Lower lobe of right lung (tissue), 2 donors: ENCODE results near the gene DNAAF8. TPM values are rescaled to one million over a fixed set of nuclear protein-coding genes. Genes with fewer than 3 reads are reported as not detected.

ENCODE experiments used
- ATAC-seq, 2 donors: fragments of 200-7000 bp; cut with Tn5 transposase; one replicate each; pipeline ENCODE4 v1.9.1; 2020 to 2022; ENCODE audit warnings: mild to moderate bottlenecking in 2 of 2, moderate library complexity in 2 of 2
- DNase-seq: peaks from one replicate; pipeline ENCODE4 v3.0.0-alpha.2; 2020
- H3K27ac ChIP-seq: fragments of 200-600 bp; one replicate; pipeline ENCODE4 v1.8.0; 2022
- H3K27me3 ChIP-seq: fragments of 200-600 bp; one replicate; pipeline ENCODE4 v1.8.0; 2022; ENCODE audit warnings: low read depth
- H3K36me3 ChIP-seq: fragments of 200-600 bp; one replicate; pipeline ENCODE4 v1.8.0; 2022; ENCODE audit warnings: mild to moderate bottlenecking
- H3K4me1 ChIP-seq: fragments of 200-600 bp; one replicate; pipeline ENCODE4 v1.8.0; 2022
- H3K4me3 ChIP-seq: fragments of 200-600 bp; one replicate; pipeline ENCODE4 v1.8.0; 2022; ENCODE audit warnings: mild to moderate bottlenecking
- H3K9me3 ChIP-seq: fragments of 200-600 bp; one replicate; pipeline ENCODE4 v1.8.0; 2022
- CTCF ChIP-seq: fragments of 200-600 bp; IDR thresholded peaks from one replicate; pipeline ENCODE4 v1.8.0; 2022; ENCODE audit warnings: antibody characterized with exemption, mild to moderate bottlenecking
- intact Hi-C: fragments of 100-400 bp; cut with DNase I; formaldehyde crosslinking; loops from one replicate; pipeline ENCODE4 v1.11.0; 2022
- total RNA-seq: library from RNA; stranded (reverse); fragmentation: NEBNext Ultra II Directional; extraction: Animal tissue kit (Norgen Biotek cat#: 25700); gene quantifications from one replicate; pipeline ENCODE4 v1.2.1, GENCODE V29; 2021
- donor health status: DM: no; HTN: yes; CAD: no; lungs with severe emphysema.

Gene DNAAF8
- total RNA-seq, 1 donor from 2014 or later = 3.4 TPM

DNA sequence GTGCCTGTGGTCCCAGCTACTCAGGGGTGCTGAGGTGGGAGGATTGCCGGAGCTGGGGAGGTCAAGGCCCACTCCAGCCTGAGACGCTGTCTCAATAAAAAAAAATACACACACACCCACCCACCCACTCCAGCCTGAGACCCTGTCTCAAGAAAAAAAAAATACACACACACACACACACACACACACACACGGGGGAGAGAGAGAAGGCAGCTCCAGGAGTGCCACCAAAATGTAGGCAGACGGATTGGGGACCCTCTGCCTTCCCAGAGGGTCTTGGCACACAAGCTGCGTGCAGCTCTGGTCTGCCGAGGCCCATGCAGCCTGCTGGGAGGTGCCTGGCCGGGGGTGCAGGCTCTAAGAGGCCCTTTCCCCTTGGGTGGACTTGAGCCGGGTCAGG, 46.9 kb upstream of the DNAAF8 start:
- TF ChIP-seq CTCF = no peak
- no peak for DNase-seq
- Histone ChIP-seq H3K4me3 (no peak overlapping the region), H3K27me3 (no peaks in the 10 kb centered on the region), H3K4me1 (peaks cover 15% of the 10 kb centered on the region), H3K27ac (no peak overlapping the region), H3K9me3 (no peaks in the 10 kb centered on the region), H3K36me3 (peaks cover 77% of the 10 kb centered on the region)
- no peak for ATAC-seq
- intact Hi-C loops = no loop called here

DNA sequence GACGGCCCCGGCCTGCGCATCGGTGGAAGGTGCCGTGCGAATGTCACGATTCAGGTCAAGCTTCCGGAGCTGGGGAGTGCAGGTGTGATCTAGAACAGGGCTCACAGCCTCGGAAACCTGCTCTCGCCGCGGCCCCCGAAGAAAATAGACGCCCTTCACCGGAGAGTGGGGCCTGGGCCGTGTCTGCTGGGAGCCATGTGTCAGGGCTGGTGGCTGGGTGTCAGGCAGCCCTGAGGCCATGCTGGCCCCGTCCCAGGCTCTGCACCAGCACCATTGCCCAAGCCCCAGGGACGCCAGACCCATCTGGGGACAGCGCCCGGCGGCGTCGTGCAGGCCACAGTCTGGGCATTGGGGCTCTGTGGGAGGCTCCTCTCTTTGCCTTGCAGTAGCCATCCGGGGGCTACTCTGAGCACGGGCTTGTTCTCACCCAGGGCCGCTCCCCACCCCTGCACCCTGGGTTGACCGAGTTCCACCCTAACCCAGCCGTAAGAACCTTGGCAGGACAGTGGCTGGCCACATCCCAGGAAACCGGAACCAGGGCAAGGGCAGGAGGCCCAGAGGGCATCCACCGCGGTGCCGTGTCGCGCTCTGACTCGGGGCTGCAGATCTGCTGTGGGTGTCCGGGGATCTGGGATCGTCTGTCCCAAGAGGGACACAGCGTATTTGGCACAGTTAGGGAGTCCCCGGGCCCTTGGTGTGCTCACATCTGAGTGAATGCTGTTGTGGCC, 46.2 kb upstream of the DNAAF8 start:
- H3K27me3 ChIP-seq = no peaks in the 10 kb centered on the region
- peaks cover 15% of the 10 kb centered on the region for H3K4me1 ChIP-seq
- intact Hi-C loops = no loop called here
- H3K4me3 ChIP-seq = no peak overlapping the region
- peaks cover 71% of the 10 kb centered on the region for H3K36me3 ChIP-seq
- DNase-seq (no peak), ATAC-seq (no peak)
- TF ChIP-seq CTCF = no peak
- no peaks in the 10 kb centered on the region for H3K9me3 ChIP-seq
- no peak overlapping the region for H3K27ac ChIP-seq

DNA sequence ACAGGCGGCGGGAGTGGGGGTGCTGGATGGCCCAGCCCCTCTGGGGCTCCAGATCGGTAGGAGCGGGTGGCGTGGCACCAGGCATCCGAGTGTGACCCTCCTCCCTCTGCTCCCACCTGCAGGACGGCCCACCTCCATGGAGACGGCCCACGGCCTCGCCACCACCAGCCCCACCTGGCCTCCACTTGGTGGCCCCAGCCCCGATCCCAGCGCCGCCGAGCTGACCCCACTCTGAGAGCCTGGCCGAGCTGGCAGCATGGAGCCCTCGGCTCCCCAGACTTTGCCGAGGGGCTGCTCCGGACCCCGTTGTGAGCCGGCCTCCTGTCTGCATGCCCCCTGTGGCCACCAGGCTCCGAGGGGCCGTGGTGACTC, 45.7 kb upstream of the DNAAF8 start:
- ATAC-seq (no peak), DNase-seq (no peak)
- no peak for TF ChIP-seq CTCF
- Histone ChIP-seq H3K27me3 (no peaks in the 10 kb centered on the region), H3K36me3 (peaks cover 65% of the 10 kb centered on the region), H3K4me1 (peaks cover 14% of the 10 kb centered on the region), H3K4me3 (no peak overlapping the region), H3K9me3 (no peaks in the 10 kb centered on the region), H3K27ac (no peak overlapping the region)
- intact Hi-C loops = no loop called here

- H3K4me1 ChIP-seq = peaks cover 14% of the 10 kb centered on the region
- H3K27me3 ChIP-seq = no peaks in the 10 kb centered on the region
- no peaks in the 10 kb centered on the region for H3K9me3 ChIP-seq
- no peak overlapping the region for H3K27ac ChIP-seq
- no peak for TF ChIP-seq CTCF
- H3K4me3 ChIP-seq = no peak overlapping the region
- ATAC-seq = no peak
- intact Hi-C loops = no loop called here
- H3K36me3 ChIP-seq = peaks cover 60% of the 10 kb centered on the region
- no peak for DNase-seq
Observed at GRCh38 chr16:4689091-4689671, 45.2 kb upstream of the DNAAF8 start.

DNA sequence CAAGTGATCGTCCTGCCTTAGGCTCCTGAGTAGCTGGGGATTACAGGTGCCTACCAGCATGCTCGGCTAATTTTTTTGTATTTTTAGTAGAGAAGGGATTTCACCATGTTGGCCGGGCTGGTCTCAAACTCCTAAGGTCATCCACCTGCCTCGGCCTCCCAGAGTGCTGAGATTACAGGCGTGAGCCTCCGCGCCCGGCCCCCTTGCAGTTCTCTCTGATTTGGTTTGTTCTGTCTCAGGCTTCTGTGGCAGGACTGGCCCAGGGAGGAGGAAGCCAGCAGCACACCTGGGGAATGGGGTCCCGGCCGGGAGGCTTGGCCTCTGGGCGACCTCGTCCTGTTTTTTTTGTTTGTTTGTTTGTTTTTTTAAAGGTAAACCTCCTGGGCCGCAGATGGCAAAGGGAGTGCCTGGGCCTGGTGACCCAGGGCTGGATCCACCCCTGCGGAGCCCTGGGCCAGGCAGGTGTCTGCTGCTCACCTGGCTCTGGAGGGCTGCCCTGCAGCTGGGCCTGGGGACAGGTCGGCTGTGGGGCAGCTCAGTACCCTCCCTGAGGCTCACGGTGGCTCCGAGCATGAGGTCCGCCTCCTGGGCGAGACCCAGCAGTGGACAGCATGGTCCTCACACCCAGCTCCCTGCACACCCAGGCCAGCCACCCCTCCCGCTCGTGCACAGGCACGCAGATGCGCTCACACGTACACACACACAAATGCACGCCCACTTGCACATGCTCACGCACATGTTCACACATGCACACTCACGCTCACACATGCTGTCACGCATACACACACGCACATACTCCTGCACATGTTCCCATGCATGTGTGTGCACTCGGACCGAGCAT, 44.3 kb upstream of the DNAAF8 start:
- ATAC-seq (no peak), DNase-seq (no peak)
- H3K36me3 ChIP-seq = peaks cover 52% of the 10 kb centered on the region
- peaks cover 21% of the 10 kb centered on the region for H3K4me1 ChIP-seq
- H3K27ac ChIP-seq = no peak overlapping the region
- TF ChIP-seq CTCF = no peak
- H3K4me3 ChIP-seq = no peak overlapping the region
- no peaks in the 10 kb centered on the region for H3K9me3 ChIP-seq
- intact Hi-C loops = no loop called here
- H3K27me3 ChIP-seq = no peaks in the 10 kb centered on the region
